Ecto neural progenitor cell (in vitro differentiated cells): ENCODE results near the gene NTN5.

ENCODE experiments used
- DNase-seq: peaks from one replicate; pipeline ENCODE4 v3.0.0-alpha.2; 2018; ENCODE audit warnings: low spot score

The NTN5 gene

DNA sequence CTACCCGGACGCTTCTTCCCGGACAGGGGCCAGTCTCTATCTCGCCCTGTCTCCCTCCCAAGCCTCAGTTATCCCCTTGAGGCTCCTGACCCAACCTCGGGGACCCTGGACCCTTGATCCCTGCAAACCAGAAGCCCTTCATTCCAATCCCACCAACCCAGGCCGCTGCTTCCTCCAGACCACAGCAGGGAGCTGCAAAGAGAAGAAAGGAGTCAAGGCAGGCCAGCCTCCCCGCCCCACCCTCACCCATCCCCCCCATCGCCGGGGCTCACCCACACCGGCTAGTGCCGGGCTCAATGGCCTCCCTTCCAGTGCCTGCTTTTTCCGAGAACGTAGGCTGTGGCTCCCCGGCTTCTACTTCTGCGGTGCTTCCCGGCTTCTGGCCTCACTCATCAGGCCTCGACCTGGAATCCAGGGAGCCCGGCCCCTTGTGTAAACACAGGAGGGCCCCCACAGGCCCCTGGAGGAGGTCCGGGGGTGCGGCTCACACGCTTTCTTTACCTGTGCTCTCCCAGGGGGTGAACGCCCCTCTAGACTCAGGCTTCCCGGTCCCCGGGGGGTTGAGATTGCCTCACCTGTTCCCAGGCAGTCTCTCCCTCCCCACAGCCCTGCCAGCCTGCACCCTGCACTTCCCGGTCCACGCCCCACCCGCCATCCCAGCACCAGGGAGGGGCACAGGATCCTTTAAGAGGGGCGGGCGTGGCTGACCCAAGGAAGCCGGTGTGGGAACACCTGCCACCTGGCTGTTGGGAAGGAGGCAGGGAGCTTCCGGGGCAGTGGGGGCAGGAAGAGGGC, 58.2 kb downstream of the NTN5 start, which contains the start of gene FAM83E:
Gene FAM83E (minus strand): TSS at position 641 of the 795 bp plus-strand sequence. CDS start 1,704 bp downstream, outside the sequence.
- peak; percentile 63 for DNase-seq

DNA sequence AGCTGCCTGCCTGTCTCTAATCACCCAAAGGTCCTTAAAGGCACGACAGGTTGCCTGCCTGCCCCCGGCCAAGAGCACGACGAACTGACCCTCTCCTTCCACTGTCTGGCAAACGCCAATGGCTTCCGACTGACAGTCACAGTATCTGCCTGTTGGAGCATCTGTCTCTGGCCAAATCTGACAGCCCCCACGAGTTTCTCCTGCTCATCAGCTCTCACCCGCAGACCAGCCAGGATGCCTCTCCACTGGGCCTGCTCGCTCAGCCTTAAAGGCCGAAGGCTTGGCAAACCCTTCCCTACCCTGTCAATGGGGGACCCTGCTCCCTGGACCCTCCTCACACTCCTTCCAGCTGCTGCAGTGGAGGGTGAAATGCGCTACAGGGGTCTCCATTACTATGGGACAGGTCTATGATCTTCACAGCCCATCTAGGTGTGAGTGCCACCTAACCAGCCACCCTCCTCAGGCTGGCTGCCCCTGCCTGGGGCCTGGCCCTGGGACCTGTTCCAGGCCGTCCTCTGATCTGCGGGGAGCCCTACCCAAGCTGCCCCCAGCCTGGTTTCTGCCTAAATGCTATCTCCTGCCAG, 58.9 kb downstream of the NTN5 start:
- DNase-seq = peak; percentile 50

DNA sequence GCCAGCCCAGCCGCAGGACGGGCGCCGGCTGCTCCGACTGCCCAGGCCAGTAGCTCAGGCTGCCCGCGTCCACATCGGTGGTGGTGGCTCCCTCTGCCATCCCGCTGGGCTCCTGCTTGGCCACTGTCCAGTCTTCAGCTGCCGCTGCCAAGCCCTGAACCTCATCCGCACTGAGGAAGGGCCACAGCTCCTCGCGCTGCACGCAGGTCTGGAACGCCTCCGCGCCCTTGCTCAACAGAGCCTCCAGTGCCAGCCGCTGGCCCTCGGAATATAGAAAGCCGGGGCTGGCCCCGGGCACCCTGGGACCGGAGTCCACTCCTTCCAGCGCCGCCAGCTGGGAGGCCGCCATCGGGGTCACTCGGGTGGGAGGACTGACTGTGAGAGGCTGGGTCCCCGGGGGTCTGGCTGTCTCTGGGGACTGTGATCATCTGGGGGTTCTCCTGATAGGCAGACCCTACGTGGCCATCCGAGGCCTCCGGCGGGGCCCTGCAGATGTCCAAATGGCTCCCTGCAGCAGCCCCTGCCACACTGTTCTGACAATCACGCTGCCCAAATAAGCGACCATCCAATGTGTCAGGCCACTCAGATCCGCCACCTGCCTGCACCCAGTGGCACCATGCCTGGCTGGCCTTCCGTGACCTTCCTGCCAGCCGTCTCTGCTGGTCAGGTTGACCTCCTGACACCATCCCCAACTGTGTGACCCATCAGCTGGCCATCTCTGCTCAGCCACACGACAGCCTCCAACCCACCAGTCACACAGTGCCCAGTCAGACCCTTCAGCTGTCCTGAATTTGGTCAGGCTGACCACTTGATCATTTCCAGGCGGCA, 59.6 kb downstream of the NTN5 start:
- peak; percentile 50 for DNase-seq

DNA sequence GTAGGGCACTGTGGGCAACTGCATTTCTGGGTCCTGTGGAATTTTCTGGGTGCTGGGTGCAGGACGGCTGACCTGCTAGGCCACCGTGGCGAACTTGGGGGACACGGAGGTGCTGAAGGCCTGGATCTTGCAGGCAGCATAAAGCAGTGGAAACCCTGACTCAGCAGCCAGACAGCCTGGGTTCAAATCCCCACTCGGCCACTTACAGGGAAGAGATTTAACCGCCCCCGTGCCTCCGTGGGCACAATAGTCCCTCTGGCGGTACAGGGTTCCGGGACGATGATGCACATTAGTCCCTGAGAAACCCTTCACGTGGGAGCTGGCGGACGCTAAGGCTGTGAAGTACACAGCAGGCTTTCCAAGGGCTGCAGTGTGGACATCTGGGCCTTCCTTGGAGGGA, 60.9 kb downstream of the NTN5 start:
- no peak for DNase-seq
